ENCODE results near the gene PARD3.

Gene PARD3

DNA sequence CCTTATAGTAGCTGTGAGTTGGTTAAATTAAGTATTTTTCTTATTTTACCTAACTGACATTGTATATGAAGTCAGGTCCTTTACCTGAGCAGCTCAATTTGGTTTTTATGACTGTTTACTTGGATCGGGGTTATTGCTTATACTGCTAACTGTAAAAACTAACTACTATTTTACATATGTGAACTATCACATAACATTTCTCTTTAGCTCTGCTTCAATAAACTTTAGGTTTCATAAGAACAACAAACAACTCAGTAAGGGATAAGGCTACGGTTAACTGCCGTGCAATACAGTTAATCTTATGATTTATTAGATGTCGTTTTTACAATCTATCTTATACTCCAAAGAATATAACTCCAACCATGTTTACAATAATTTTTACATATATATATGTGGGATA lies 480.2 kb downstream of the PARD3 start:
- no peaks in the 10 kb centered on the region for H3K36me3 ChIP-seq (ENCODE audit: control insufficient read depth, insufficient read depth, low read length)
- no peak for DNase-seq
- H3K4me3 ChIP-seq (ENCODE audit: insufficient read depth, low read depth, low read length, poor library complexity, severe bottlenecking) = no peak overlapping the region
- H3K27ac ChIP-seq (ENCODE audit: insufficient read depth, low read length, poor library complexity, severe bottlenecking) = no peak overlapping the region
- no peaks in the 10 kb centered on the region for H3K27me3 ChIP-seq (replicated peaks; ENCODE audit: control insufficient read depth, insufficient read depth, low read length, poor library complexity, severe bottlenecking)
- H3K4me1 ChIP-seq (ENCODE audit: control insufficient read depth, insufficient read depth, low read length, poor library complexity, severe bottlenecking) = no peaks in the 10 kb centered on the region
- no peaks in the 10 kb centered on the region for H3K9me3 ChIP-seq (ENCODE audit: control insufficient read depth, low read length)

DNA sequence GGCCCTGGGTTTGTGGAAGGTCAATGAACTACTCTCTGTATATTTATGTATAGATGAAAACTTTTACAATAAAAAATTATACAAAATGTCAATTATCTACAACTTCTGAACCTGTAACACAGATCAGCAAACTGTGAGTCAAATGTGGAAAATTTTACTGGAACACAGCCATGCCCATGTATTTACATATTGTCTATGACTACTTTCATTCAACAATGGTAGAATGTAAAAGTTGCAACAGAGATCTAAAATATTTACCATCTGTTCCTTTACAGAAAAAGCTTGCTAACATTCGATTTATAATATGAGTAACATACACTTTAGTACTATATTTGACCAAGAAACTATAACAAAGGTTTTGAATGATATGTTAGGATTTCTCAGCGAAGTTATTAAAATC lies 481.6 kb downstream of the PARD3 start:
- H3K27ac ChIP-seq (ENCODE audit: insufficient read depth, low read length, poor library complexity, severe bottlenecking) = no peak overlapping the region
- no peak overlapping the region for H3K4me3 ChIP-seq (ENCODE audit: insufficient read depth, low read depth, low read length, poor library complexity, severe bottlenecking)
- no peaks in the 10 kb centered on the region for H3K27me3 ChIP-seq (replicated peaks; ENCODE audit: control insufficient read depth, insufficient read depth, low read length, poor library complexity, severe bottlenecking)
- no peak for DNase-seq
- H3K36me3 ChIP-seq (ENCODE audit: control insufficient read depth, insufficient read depth, low read length) = no peaks in the 10 kb centered on the region
- H3K9me3 ChIP-seq (ENCODE audit: control insufficient read depth, low read length) = no peaks in the 10 kb centered on the region
- H3K4me1 ChIP-seq (ENCODE audit: control insufficient read depth, insufficient read depth, low read length, poor library complexity, severe bottlenecking) = no peaks in the 10 kb centered on the region

DNA sequence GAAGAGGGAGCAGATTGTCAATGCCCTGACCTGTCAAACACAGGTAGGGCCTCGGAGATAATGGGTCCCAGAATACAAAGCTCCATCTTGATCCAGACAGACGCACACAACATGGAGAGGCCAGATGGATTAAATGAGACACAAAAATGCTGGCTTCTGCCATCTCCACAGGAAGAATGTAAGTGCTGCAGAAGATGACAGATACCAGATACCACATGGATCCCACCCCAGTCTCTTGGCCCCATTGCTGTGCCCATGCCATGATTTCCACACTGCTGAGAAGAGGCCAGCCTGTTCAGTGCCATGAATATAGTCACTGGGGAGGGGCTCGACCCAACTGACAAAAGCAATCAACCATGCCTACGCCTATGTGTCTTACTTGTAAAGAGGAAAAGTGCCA lies 487.9 kb downstream of the PARD3 start:
- no peak overlapping the region for H3K4me3 ChIP-seq (ENCODE audit: insufficient read depth, low read depth, low read length, poor library complexity, severe bottlenecking)
- no peaks in the 10 kb centered on the region for H3K9me3 ChIP-seq (ENCODE audit: control insufficient read depth, low read length)
- no peak overlapping the region for H3K27ac ChIP-seq (ENCODE audit: insufficient read depth, low read length, poor library complexity, severe bottlenecking)
- H3K27me3 ChIP-seq (replicated peaks; ENCODE audit: control insufficient read depth, insufficient read depth, low read length, poor library complexity, severe bottlenecking) = no peaks in the 10 kb centered on the region
- no peak for DNase-seq
- H3K4me1 ChIP-seq (ENCODE audit: control insufficient read depth, insufficient read depth, low read length, poor library complexity, severe bottlenecking) = no peaks in the 10 kb centered on the region
- H3K36me3 ChIP-seq (ENCODE audit: control insufficient read depth, insufficient read depth, low read length) = no peaks in the 10 kb centered on the region

DNA sequence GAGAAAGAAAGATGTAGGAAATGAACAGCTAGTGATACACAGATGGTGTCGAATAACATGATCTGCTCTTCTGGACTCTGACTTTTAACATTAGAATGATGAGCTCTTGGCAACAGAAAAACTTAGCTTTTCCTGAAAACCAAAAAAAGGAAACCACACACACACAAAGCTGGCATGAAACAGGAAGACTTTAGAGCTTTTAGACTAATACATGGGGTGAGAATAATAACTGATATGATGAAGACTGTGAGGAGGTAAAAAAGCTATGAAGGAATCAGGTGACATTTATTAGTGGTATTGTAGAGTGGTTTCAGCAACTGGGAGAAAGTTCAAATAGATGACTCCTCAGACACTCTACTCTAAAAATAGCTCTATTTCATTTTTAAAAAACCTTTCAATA lies 491.9 kb downstream of the PARD3 start:
- Histone ChIP-seq H3K4me1 (ENCODE audit: control insufficient read depth, insufficient read depth, low read length, poor library complexity, severe bottlenecking) (no peaks in the 10 kb centered on the region), H3K27ac (ENCODE audit: insufficient read depth, low read length, poor library complexity, severe bottlenecking) (no peak overlapping the region), H3K27me3 (replicated peaks; ENCODE audit: control insufficient read depth, insufficient read depth, low read length, poor library complexity, severe bottlenecking) (no peaks in the 10 kb centered on the region), H3K4me3 (ENCODE audit: insufficient read depth, low read depth, low read length, poor library complexity, severe bottlenecking) (no peak overlapping the region), H3K36me3 (ENCODE audit: control insufficient read depth, insufficient read depth, low read length) (no peaks in the 10 kb centered on the region), H3K9me3 (ENCODE audit: control insufficient read depth, low read length) (no peaks in the 10 kb centered on the region)
- DNase-seq = no peak

DNA sequence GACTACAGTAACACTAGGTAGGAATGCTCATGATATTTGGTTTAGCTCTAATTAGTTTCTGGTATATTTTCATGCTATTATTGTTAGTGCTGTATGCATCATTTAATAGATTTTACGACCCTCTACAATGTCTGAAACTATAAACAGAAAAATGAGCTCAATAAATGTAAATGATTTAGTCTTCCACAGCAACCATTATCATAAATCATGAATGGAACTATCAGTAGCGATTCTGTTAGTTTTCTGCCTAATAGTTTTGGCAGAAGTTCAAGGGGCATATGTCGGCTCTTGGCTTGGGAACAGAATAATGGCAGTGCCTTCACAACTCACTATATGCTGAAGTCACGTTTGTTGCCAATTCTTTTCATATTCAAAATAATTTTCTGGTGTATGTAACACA lies 494.8 kb downstream of the PARD3 start:
- Histone ChIP-seq H3K9me3 (ENCODE audit: control insufficient read depth, low read length) (no peaks in the 10 kb centered on the region), H3K27ac (ENCODE audit: insufficient read depth, low read length, poor library complexity, severe bottlenecking) (no peak overlapping the region), H3K36me3 (ENCODE audit: control insufficient read depth, insufficient read depth, low read length) (no peaks in the 10 kb centered on the region), H3K4me3 (ENCODE audit: insufficient read depth, low read depth, low read length, poor library complexity, severe bottlenecking) (no peak overlapping the region), H3K27me3 (replicated peaks; ENCODE audit: control insufficient read depth, insufficient read depth, low read length, poor library complexity, severe bottlenecking) (no peaks in the 10 kb centered on the region), H3K4me1 (ENCODE audit: control insufficient read depth, insufficient read depth, low read length, poor library complexity, severe bottlenecking) (no peaks in the 10 kb centered on the region)
- no peak for DNase-seq

DNA sequence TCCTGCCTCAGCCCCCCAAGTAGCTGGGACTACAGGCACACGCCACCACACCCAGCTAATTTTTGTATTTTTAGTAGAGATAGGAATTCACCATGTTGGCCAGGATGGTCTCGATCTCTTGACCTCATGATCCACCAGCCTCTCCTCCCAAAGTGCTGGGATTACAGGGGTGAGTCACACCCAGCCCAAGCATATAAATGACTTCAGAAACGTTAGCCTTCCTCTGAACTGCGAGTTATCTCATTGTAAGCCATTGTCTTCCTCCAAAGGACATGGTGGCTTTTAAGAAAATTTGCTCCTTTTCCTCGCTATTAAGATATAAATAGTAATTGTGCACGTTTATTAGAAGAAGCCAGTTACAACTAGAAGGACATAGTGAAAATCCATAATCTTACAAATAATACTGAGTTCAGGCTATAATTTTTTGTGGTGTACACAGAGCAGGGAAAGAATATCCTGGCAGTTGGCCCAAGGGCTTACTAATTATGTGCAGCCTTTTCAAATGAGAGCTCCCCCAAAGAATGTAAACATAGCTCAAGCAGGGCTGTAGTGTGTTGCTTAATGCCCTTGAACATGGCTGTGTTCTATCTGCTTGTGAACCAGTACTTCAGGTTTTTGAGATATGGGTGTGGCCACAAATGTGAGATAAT lies 495.8 kb downstream of the PARD3 start:
- Histone ChIP-seq H3K4me3 (ENCODE audit: insufficient read depth, low read depth, low read length, poor library complexity, severe bottlenecking) (no peak overlapping the region), H3K4me1 (ENCODE audit: control insufficient read depth, insufficient read depth, low read length, poor library complexity, severe bottlenecking) (no peaks in the 10 kb centered on the region), H3K27ac (ENCODE audit: insufficient read depth, low read length, poor library complexity, severe bottlenecking) (no peak overlapping the region), H3K9me3 (ENCODE audit: control insufficient read depth, low read length) (no peaks in the 10 kb centered on the region), H3K27me3 (replicated peaks; ENCODE audit: control insufficient read depth, insufficient read depth, low read length, poor library complexity, severe bottlenecking) (no peaks in the 10 kb centered on the region), H3K36me3 (ENCODE audit: control insufficient read depth, insufficient read depth, low read length) (no peaks in the 10 kb centered on the region)
- DNase-seq = no peak

DNA sequence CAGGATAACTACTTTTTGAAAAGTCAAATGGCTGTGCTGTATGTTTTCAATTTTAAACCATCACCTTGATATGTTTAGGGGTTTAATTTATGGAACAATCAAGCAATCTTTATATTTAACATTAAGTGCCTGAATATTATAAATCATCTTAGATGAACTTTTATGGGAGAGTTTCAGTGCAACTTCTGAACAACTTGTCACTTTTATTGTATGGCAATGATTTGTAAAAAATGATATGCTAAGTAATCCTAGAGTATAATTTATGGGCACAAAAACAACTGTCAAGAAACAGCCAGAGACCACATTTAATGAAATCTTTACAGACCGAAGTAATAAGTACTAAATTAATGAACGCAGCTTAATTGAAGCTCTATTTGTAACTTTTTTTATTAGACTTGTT lies 498.9 kb downstream of the PARD3 start:
- Histone ChIP-seq H3K36me3 (ENCODE audit: control insufficient read depth, insufficient read depth, low read length) (no peaks in the 10 kb centered on the region), H3K27me3 (replicated peaks; ENCODE audit: control insufficient read depth, insufficient read depth, low read length, poor library complexity, severe bottlenecking) (no peaks in the 10 kb centered on the region), H3K27ac (ENCODE audit: insufficient read depth, low read length, poor library complexity, severe bottlenecking) (no peak overlapping the region), H3K4me3 (ENCODE audit: insufficient read depth, low read depth, low read length, poor library complexity, severe bottlenecking) (no peak overlapping the region), H3K9me3 (ENCODE audit: control insufficient read depth, low read length) (no peaks in the 10 kb centered on the region), H3K4me1 (ENCODE audit: control insufficient read depth, insufficient read depth, low read length, poor library complexity, severe bottlenecking) (no peaks in the 10 kb centered on the region)
- DNase-seq = no peak

DNA sequence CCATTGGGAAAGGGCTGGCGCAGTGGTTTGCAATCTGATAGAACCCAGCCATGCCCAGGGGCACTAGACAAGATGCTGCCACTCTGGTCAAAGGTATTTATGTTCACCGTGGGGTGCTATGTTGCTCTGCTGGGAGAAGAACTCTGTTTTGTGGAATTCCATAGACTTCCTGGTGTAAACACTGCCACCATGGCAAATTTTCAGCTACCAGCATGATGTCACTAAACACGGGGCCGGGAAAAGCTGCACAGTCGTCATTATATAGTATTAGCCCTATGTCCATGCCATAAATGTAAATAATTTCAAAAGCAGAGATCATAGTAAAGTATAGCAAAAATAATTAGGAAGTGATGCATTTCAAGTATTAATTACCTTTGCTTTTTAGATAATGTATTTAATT lies 500.6 kb downstream of the PARD3 start:
- Histone ChIP-seq H3K27me3 (replicated peaks; ENCODE audit: control insufficient read depth, insufficient read depth, low read length, poor library complexity, severe bottlenecking) (no peaks in the 10 kb centered on the region), H3K36me3 (ENCODE audit: control insufficient read depth, insufficient read depth, low read length) (no peaks in the 10 kb centered on the region), H3K9me3 (ENCODE audit: control insufficient read depth, low read length) (no peaks in the 10 kb centered on the region), H3K4me1 (ENCODE audit: control insufficient read depth, insufficient read depth, low read length, poor library complexity, severe bottlenecking) (no peaks in the 10 kb centered on the region), H3K4me3 (ENCODE audit: insufficient read depth, low read depth, low read length, poor library complexity, severe bottlenecking) (no peak overlapping the region), H3K27ac (ENCODE audit: insufficient read depth, low read length, poor library complexity, severe bottlenecking) (no peak overlapping the region)
- no peak for DNase-seq

DNA sequence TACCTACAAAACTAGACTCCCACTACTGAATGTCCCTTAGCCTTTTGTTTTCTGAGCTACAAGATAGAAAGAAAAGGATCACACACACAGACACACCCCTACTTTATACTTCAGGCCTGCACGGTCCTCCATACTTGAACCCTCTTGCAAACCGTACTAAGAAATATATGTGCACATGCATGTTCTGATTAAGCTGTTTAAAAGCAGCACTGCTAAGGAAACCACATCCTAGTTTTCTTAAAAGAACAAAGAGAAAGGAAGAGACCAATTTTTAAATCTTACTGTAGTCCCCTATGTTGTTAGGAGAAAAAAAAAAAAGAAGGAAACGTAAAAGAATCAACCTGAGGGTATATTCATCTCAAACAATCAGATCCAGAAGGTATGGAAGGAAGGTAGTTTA lies 501.2 kb downstream of the PARD3 start:
- DNase-seq = no peak
- no peaks in the 10 kb centered on the region for H3K36me3 ChIP-seq (ENCODE audit: control insufficient read depth, insufficient read depth, low read length)
- no peak overlapping the region for H3K27ac ChIP-seq (ENCODE audit: insufficient read depth, low read length, poor library complexity, severe bottlenecking)
- no peak overlapping the region for H3K4me3 ChIP-seq (ENCODE audit: insufficient read depth, low read depth, low read length, poor library complexity, severe bottlenecking)
- no peaks in the 10 kb centered on the region for H3K4me1 ChIP-seq (ENCODE audit: control insufficient read depth, insufficient read depth, low read length, poor library complexity, severe bottlenecking)
- no peaks in the 10 kb centered on the region for H3K9me3 ChIP-seq (ENCODE audit: control insufficient read depth, low read length)
- no peaks in the 10 kb centered on the region for H3K27me3 ChIP-seq (replicated peaks; ENCODE audit: control insufficient read depth, insufficient read depth, low read length, poor library complexity, severe bottlenecking)

DNA sequence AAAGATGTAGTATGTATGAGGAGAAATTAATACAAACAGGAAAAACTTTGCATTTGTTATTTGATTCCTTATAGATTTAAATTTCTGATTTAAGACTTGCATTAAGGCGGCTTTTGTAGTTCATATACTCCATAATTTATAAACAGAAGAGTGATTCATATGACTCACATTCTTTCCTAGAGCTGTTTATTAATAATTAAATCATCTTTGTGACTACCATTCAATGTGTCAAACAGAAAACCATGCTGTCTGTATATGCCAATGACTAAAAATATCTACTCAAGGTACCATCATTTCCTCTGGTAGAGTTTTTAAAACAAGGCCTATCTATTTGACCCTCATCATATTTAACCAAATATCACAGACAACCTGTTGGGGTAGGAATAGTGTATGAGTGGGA lies 501.7 kb downstream of the PARD3 start:
- Histone ChIP-seq H3K36me3 (ENCODE audit: control insufficient read depth, insufficient read depth, low read length) (no peaks in the 10 kb centered on the region), H3K9me3 (ENCODE audit: control insufficient read depth, low read length) (no peaks in the 10 kb centered on the region), H3K4me3 (ENCODE audit: insufficient read depth, low read depth, low read length, poor library complexity, severe bottlenecking) (no peak overlapping the region), H3K27ac (ENCODE audit: insufficient read depth, low read length, poor library complexity, severe bottlenecking) (no peak overlapping the region), H3K27me3 (replicated peaks; ENCODE audit: control insufficient read depth, insufficient read depth, low read length, poor library complexity, severe bottlenecking) (no peaks in the 10 kb centered on the region), H3K4me1 (ENCODE audit: control insufficient read depth, insufficient read depth, low read length, poor library complexity, severe bottlenecking) (no peaks in the 10 kb centered on the region)
- no peak for DNase-seq

DNA sequence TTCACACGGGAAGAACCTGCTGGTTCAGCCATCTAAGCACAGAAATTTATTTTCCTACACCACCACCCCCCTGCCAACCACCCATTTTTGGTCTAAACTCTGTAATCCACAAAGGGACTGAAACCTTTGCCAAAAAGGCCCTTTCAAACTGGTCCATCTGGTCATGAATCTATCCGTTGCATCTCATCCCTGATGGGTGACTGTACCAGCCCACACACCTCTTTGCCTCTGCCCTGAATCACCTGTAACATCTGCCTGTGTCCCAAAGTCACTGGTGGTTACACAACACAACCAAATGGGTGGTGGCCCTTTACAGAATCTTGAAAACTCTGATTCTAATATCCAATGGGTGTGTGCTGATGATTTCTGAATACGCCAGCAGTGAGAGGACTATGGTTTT lies 503.4 kb downstream of the PARD3 start:
- Histone ChIP-seq H3K27me3 (replicated peaks; ENCODE audit: control insufficient read depth, insufficient read depth, low read length, poor library complexity, severe bottlenecking) (no peaks in the 10 kb centered on the region), H3K9me3 (ENCODE audit: control insufficient read depth, low read length) (no peaks in the 10 kb centered on the region), H3K4me1 (ENCODE audit: control insufficient read depth, insufficient read depth, low read length, poor library complexity, severe bottlenecking) (no peaks in the 10 kb centered on the region), H3K4me3 (ENCODE audit: insufficient read depth, low read depth, low read length, poor library complexity, severe bottlenecking) (no peak overlapping the region), H3K27ac (ENCODE audit: insufficient read depth, low read length, poor library complexity, severe bottlenecking) (no peak overlapping the region), H3K36me3 (ENCODE audit: control insufficient read depth, insufficient read depth, low read length) (no peaks in the 10 kb centered on the region)
- no peak for DNase-seq
